ENCODE results near the gene INPP5F. TPM values are rescaled to one million over a fixed set of nuclear protein-coding genes. Genes with fewer than 3 reads are reported as not detected.

Gene INPP5F
- polyA plus RNA-seq, 1 of the 3 experiments (the other 2 are of a cell fraction), result 7.8 TPM

DNA sequence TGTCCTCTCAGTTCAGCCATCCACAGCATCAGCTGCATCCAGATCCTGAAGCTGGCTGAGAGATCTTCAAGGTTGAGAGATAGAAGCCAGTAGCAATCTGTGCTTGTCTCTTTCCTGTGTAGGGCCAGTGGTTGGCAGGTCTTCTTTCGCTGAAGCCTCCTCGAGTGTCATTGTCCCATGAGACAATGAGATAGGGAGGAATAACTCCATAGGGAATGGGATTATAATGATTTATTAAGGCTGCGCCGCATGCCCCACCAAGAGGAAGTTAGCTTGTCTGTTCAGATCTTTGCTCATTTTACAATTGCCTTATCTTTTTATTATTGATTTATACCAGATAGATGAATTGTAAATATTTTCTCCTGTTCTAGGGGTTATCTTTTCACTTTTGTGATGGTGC, 85.3 kb downstream of the INPP5F start:
- H3K4me1 ChIP-seq (ENCODE audit: control insufficient read depth in 1 of 2, insufficient read depth in 2 of 2, low read depth in 1 of 2, low read length in 1 of 2), result 0 out of 4 replicates have a peak, but pooled peaks cover 0 to 4% of the 10 kb centered on the region in 2 experiments
- ChIA-PET CTCF (interaction anchor here (0.8 to 1.3 kb wide), 3 partner anchors 15 to 61 kb away, joined by 3 to 4 read pairs (median 4); no protein-coding TSS in a partner anchor), POLR2A (no interaction called here)
- no peak for DNase-seq
- no peak overlapping the region for H3K27ac ChIP-seq (ENCODE audit: low read depth in 2 of 2, low read length in 1 of 2)
- H3F3A ChIP-seq (replicated peaks; ENCODE audit: insufficient read depth), result no peaks in the 10 kb centered on the region
- H4K20me1 ChIP-seq (ENCODE audit: insufficient read depth), result no peaks in the 10 kb centered on the region
- H3K9me2 ChIP-seq, result no peaks in the 10 kb centered on the region
- H3K4me2 ChIP-seq, result no peak overlapping the region
- H3K4me3 ChIP-seq (ENCODE audit: low read depth in 2 of 2, low read length in 1 of 2), result no peak overlapping the region
- WGBS (ENCODE audit: low lambda C conversion rate), result 96% methylated on average over 4 of the region's 4 CpGs
- TF ChIP-seq NRF1 (IDR thresholded peaks at IDR 0.05; ENCODE audit: low read depth, low read length) (no peak), FOXM1 (IDR thresholded peaks at IDR 0.05; ENCODE audit: low read depth) (no peak), RXRA (IDR thresholded peaks at IDR 0.05; ENCODE audit: borderline replicate concordance, low read depth) (no peak), GATA2 (CRISPR knock-in tag; IDR thresholded peaks at IDR 0.05) (no peak), TAF1 (IDR thresholded peaks at IDR 0.05; ENCODE audit: borderline replicate concordance, low read depth, low read length) (no peak)
- TF ChIP-seq, protein P1, sequence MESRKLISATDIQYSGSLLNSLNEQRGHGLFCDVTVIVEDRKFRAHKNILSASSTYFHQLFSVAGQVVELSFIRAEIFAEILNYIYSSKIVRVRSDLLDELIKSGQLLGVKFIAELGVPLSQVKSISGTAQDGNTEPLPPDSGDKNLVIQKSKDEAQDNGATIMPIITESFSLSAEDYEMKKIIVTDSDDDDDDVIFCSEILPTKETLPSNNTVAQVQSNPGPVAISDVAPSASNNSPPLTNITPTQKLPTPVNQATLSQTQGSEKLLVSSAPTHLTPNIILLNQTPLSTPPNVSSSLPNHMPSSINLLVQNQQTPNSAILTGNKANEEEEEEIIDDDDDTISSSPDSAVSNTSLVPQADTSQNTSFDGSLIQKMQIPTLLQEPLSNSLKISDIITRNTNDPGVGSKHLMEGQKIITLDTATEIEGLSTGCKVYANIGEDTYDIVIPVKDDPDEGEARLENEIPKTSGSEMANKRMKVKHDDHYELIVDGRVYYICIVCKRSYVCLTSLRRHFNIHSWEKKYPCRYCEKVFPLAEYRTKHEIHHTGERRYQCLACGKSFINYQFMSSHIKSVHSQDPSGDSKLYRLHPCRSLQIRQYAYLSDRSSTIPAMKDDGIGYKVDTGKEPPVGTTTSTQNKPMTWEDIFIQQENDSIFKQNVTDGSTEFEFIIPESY (IDR thresholded peaks at IDR 0.05; ENCODE audit: borderline replicate concordance, low read depth), result no peak
- TF ChIP-seq, protein P2, sequence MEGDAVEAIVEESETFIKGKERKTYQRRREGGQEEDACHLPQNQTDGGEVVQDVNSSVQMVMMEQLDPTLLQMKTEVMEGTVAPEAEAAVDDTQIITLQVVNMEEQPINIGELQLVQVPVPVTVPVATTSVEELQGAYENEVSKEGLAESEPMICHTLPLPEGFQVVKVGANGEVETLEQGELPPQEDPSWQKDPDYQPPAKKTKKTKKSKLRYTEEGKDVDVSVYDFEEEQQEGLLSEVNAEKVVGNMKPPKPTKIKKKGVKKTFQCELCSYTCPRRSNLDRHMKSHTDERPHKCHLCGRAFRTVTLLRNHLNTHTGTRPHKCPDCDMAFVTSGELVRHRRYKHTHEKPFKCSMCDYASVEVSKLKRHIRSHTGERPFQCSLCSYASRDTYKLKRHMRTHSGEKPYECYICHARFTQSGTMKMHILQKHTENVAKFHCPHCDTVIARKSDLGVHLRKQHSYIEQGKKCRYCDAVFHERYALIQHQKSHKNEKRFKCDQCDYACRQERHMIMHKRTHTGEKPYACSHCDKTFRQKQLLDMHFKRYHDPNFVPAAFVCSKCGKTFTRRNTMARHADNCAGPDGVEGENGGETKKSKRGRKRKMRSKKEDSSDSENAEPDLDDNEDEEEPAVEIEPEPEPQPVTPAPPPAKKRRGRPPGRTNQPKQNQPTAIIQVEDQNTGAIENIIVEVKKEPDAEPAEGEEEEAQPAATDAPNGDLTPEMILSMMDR (IDR thresholded peaks at IDR 0.05), result no peak
- H2AFZ ChIP-seq (ENCODE audit: low read depth), result no peak overlapping the region
- no peak overlapping the region for H3K9ac ChIP-seq
- peaks cover 24 to 26% of the 10 kb centered on the region in 2 experiments for H3K36me3 ChIP-seq (replicated peaks in 1 of 2; ENCODE audit: control insufficient read depth in 1 of 2, insufficient read depth in 2 of 2, low read length in 1 of 2)
- H3K27me3 ChIP-seq (ENCODE audit: insufficient read depth), result no peaks in the 10 kb centered on the region
- no peaks in the 10 kb centered on the region for H3K9me3 ChIP-seq
- H3K79me2 ChIP-seq (ENCODE audit: insufficient read depth), result no peaks in the 10 kb centered on the region

DNA sequence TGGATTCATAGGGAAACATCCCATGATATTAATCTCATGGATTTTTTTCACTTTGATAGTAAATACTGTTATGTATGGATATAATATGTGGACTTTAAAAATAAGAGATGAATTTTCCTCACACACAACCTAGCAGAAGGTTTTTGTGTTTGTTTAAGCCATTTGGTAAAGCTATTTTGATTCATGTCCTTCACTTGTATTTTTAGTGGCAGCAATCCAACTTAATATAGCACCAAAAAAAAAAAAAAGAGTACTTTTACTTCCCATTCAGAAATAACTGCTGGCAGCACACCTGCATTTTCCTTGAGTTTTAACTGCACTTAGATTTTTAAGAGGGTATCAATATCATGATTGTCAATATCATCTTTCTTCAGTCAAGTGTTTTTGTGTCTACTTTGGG, 86.8 kb downstream of the INPP5F start:
- H3F3A ChIP-seq (replicated peaks; ENCODE audit: insufficient read depth), result no peaks in the 10 kb centered on the region
- peaks cover 18 to 24% of the 10 kb centered on the region in 2 experiments for H3K36me3 ChIP-seq (replicated peaks in 1 of 2; ENCODE audit: control insufficient read depth in 1 of 2, insufficient read depth in 2 of 2, low read length in 1 of 2)
- no peak overlapping the region for H3K27ac ChIP-seq (ENCODE audit: low read depth in 2 of 2, low read length in 1 of 2)
- no peak overlapping the region for H3K9ac ChIP-seq
- ChIA-PET CTCF (interaction anchor here (1.0 to 1.5 kb wide), 2 partner anchors 47 to 62 kb away, joined by 3 to 6 read pairs; no protein-coding TSS in a partner anchor), POLR2A (no interaction called here)
- H3K27me3 ChIP-seq (ENCODE audit: insufficient read depth), result no peaks in the 10 kb centered on the region
- no peaks in the 10 kb centered on the region for H3K9me2 ChIP-seq
- no peak overlapping the region for H2AFZ ChIP-seq (ENCODE audit: low read depth)
- H3K4me2 ChIP-seq, result no peak overlapping the region
- no peak for TF ChIP-seq EZH2phosphoT487 (IDR thresholded peaks at IDR 0.05; ENCODE audit: borderline replicate concordance, low read depth)
- H3K4me3 ChIP-seq (ENCODE audit: low read depth in 2 of 2, low read length in 1 of 2), result no peak overlapping the region
- H3K9me3 ChIP-seq, result no peaks in the 10 kb centered on the region
- no peaks in the 10 kb centered on the region for H3K79me2 ChIP-seq (ENCODE audit: insufficient read depth)
- H3K4me1 ChIP-seq (ENCODE audit: control insufficient read depth in 1 of 2, insufficient read depth in 2 of 2, low read depth in 1 of 2, low read length in 1 of 2), result 0 out of 4 replicates have a peak, but pooled peaks cover 0 to 4% of the 10 kb centered on the region in 2 experiments
- H4K20me1 ChIP-seq (ENCODE audit: insufficient read depth), result no peaks in the 10 kb centered on the region
- no peak for DNase-seq

Data from SK-N-SH (cell line).